ENCODE data around the gene RALGAPA2.
A peak's percentile ranks its signal among the peaks of the same experiment; 100 is the strongest.

Gene RALGAPA2

GRCh38 chr20:20683020-20683419 is 29.4 kb downstream of the RALGAPA2 start:
- no peak for DNase-seq

GRCh38 chr20:20680991-20681508 is 31.4 kb downstream of the RALGAPA2 start:
- DNase-seq = no peak

GRCh38 chr20:20679316-20679715 is 33.1 kb downstream of the RALGAPA2 start:
- DNase-seq = no peak

GRCh38 chr20:20677186-20677585 is 35.3 kb downstream of the RALGAPA2 start:
- DNase-seq = no peak

GRCh38 chr20:20668639-20669038 is 43.8 kb downstream of the RALGAPA2 start:
- no peak for DNase-seq

GRCh38 chr20:20666359-20666758 is 46.1 kb downstream of the RALGAPA2 start:
- DNase-seq = no peak

- DNase-seq = no peak
These were observed 46.7 kb downstream of the RALGAPA2 start for GRCh38 chr20:20665606-20666332.

- peak in 1 of 2 experiments; percentile 38 for DNase-seq
These were observed 47.5 kb downstream of the RALGAPA2 start for GRCh38 chr20:20664795-20665589.

GRCh38 chr20:20663841-20664240 is 48.6 kb downstream of the RALGAPA2 start:
- no peak for DNase-seq

GRCh38 chr20:20658871-20659431 is 53.5 kb downstream of the RALGAPA2 start:
- no peak for DNase-seq

GRCh38 chr20:20658123-20658522 is 54.3 kb downstream of the RALGAPA2 start:
- no peak for DNase-seq

- no peak for DNase-seq
These were observed 55.4 kb downstream of the RALGAPA2 start for GRCh38 chr20:20657092-20657491.

GRCh38 chr20:20655883-20656282 is 56.6 kb downstream of the RALGAPA2 start:
- no peak for DNase-seq

GRCh38 chr20:20649945-20650344 is 62.5 kb downstream of the RALGAPA2 start:
- no peak for DNase-seq

- DNase-seq = no peak
These were observed 68.5 kb downstream of the RALGAPA2 start for GRCh38 chr20:20643927-20644326.

GRCh38 chr20:20641783-20642182 is 70.7 kb downstream of the RALGAPA2 start:
- DNase-seq = no peak

GRCh38 chr20:20638878-20639277 is 73.6 kb downstream of the RALGAPA2 start:
- DNase-seq = no peak

GRCh38 chr20:20637998-20638725 is 74.3 kb downstream of the RALGAPA2 start:
- no peak for DNase-seq

GRCh38 chr20:20635006-20635405 is 77.4 kb downstream of the RALGAPA2 start:
- no peak for DNase-seq

- no peak for DNase-seq
These were observed 79.8 kb downstream of the RALGAPA2 start for GRCh38 chr20:20632644-20633043.

- no peak for DNase-seq
These were observed 81.9 kb downstream of the RALGAPA2 start for GRCh38 chr20:20630551-20630950.

- DNase-seq = no peak
These were observed 82.8 kb downstream of the RALGAPA2 start for GRCh38 chr20:20629556-20630188.

GRCh38 chr20:20628314-20628713 is 84.1 kb downstream of the RALGAPA2 start:
- no peak for DNase-seq

All from SW 1271 (cell line).